ENCODE data around the gene EPHB1. TPM values are rescaled to one million over a fixed set of nuclear protein-coding genes. Genes with fewer than 3 reads are reported as not detected.

Gene EPHB1
- total RNA-seq, 1 experiment from 2014 or later, result 0.11 TPM

DNA sequence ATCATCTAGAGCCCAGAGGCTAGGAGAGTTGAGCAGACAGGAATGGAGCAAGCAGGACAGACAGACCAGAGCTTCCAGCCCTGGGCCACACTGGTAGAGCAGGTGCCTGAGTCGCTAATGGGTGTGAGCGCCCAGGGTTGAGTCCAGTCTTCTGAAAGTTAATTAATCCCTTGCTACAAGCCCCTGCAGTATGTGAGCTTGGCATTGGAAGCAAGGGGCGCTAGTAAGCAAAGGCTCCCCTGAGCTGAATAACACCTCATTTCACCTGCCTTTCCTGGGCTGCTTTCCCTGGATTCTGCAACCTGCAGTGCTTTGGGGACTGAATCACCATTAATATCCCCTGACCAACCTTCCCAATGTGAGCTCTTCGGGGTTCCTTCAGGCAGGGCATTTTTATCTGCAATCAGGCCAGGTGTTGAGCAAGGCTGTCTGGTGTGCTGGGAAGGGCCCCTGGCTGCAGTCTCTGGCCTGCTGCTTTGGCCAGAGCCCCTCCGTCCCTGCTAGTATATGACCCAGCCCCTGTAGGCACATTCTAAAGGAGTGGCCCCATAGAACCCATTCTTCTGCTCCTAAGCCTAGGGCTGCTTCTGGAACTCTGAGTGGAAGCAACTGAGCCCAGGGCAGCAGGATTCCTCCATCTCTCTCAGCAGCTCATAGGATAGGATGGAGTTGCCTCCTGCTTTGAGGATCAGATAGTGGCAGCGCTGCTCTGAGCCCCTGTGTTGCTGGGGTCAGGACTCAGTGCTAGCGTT lies 45.1 kb upstream of the EPHB1 start:
- intact Hi-C loops (cut with micrococcal nuclease; ENCODE audit: unreplicated experiment), result no loop called here
- BruUV-seq (replicated peaks), result no TSS peak
- ChIA-PET POLR2A (ENCODE audit: low non-redundant PET) (no interaction called here), CTCF (no interaction called here)
- Histone ChIP-seq H3K27ac (ENCODE audit: low read depth, low read length, poor library complexity, severe bottlenecking) (no peak overlapping the region), H3K36me3 (ENCODE audit: insufficient read depth, low read length, poor library complexity, severe bottlenecking) (no peaks in the 10 kb centered on the region), H3K27me3 (replicated peaks; ENCODE audit: insufficient read depth, low read depth, low read length, poor library complexity) (no peaks in the 10 kb centered on the region), H3K9me3 (ENCODE audit: low read depth, low read length, poor library complexity, severe bottlenecking) (no peaks in the 10 kb centered on the region), H3K4me1 (ENCODE audit: insufficient read depth, low read length, poor library complexity, severe bottlenecking) (no peaks in the 10 kb centered on the region), H3K4me3 (ENCODE audit: low read depth, low read length, poor library complexity, severe bottlenecking) (no peak overlapping the region)
- no peak for DNase-seq (ENCODE audit: low spot score)
- TF ChIP-seq, protein P1, sequence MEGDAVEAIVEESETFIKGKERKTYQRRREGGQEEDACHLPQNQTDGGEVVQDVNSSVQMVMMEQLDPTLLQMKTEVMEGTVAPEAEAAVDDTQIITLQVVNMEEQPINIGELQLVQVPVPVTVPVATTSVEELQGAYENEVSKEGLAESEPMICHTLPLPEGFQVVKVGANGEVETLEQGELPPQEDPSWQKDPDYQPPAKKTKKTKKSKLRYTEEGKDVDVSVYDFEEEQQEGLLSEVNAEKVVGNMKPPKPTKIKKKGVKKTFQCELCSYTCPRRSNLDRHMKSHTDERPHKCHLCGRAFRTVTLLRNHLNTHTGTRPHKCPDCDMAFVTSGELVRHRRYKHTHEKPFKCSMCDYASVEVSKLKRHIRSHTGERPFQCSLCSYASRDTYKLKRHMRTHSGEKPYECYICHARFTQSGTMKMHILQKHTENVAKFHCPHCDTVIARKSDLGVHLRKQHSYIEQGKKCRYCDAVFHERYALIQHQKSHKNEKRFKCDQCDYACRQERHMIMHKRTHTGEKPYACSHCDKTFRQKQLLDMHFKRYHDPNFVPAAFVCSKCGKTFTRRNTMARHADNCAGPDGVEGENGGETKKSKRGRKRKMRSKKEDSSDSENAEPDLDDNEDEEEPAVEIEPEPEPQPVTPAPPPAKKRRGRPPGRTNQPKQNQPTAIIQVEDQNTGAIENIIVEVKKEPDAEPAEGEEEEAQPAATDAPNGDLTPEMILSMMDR (conservative IDR thresholded peaks at IDR 0.05; ENCODE audit: low read depth, low read length), result no peak
- TF ChIP-seq EZH2 (IDR thresholded peaks at IDR 0.05; ENCODE audit: borderline replicate concordance, low read depth, low read length, poor library complexity, severe bottlenecking), result no peak

DNA sequence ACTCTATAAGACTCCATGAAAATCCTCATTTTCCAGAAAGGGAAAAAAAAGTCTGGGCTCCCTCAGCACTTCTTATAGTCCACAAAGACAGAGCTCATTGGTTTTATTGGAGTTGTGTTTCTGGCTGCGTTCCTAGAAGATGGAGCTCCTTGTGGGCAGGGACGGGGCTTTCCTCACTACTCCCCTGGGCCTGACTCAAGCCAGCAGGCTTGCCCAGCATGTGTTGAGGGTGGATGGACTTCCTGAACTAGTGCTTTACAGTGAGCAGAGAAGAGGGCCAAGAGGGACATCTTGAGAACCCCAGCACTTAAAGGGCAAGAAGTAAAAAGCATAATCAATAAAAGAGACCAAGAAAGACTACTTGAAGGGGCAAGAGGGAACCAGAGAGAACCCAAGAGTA lies 43.2 kb upstream of the EPHB1 start:
- Histone ChIP-seq H3K27me3 (replicated peaks; ENCODE audit: insufficient read depth, low read depth, low read length, poor library complexity) (no peaks in the 10 kb centered on the region), H3K4me3 (ENCODE audit: low read depth, low read length, poor library complexity, severe bottlenecking) (no peak overlapping the region), H3K27ac (ENCODE audit: low read depth, low read length, poor library complexity, severe bottlenecking) (no peak overlapping the region), H3K36me3 (ENCODE audit: insufficient read depth, low read length, poor library complexity, severe bottlenecking) (no peaks in the 10 kb centered on the region), H3K4me1 (ENCODE audit: insufficient read depth, low read length, poor library complexity, severe bottlenecking) (no peaks in the 10 kb centered on the region), H3K9me3 (ENCODE audit: low read depth, low read length, poor library complexity, severe bottlenecking) (no peaks in the 10 kb centered on the region)
- ChIA-PET CTCF (no interaction called here), POLR2A (ENCODE audit: low non-redundant PET) (no interaction called here)
- BruUV-seq (replicated peaks), result no TSS peak
- DNase-seq (ENCODE audit: low spot score), result no peak
- intact Hi-C loops (cut with micrococcal nuclease; ENCODE audit: unreplicated experiment), result no loop called here
- TF ChIP-seq EZH2 (IDR thresholded peaks at IDR 0.05; ENCODE audit: borderline replicate concordance, low read depth, low read length, poor library complexity, severe bottlenecking), result no peak

DNA sequence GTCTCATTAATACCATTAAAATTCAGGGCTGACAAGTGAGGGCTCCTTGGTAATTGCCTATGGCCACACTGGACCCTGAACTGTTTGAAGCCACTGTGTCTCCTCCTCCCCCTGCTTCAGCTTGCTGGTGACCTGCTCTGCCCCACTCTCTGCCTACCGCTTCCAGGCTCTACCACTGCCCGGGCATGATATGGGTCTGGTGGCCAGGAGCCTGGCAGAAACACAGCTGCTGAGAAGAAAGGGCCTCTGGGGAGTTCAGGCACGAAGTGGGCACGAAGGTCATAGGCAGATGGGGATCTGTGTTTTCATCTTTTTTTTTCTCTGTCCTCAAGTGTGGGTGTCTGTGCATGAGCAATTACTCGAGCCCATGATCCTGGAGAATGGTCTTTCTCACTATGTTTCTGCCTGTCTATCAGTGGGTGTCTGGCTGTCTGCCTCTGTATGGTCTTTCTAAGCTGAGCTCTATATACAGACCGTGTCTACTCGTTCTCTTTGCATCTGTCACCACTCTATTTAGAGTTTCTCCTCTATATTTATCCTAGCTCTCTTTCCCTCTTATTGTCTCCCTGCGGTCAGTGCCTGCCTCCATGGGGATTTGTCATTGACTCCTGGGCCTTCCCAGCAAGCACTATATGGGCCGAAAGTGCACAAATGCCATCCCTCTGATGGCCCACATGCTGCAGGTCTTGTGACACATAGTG lies 42.1 kb upstream of the EPHB1 start:
- intact Hi-C loops (cut with micrococcal nuclease; ENCODE audit: unreplicated experiment), result no loop called here
- no peak for DNase-seq (ENCODE audit: low spot score)
- no peaks in the 10 kb centered on the region for H3K27me3 ChIP-seq (replicated peaks; ENCODE audit: insufficient read depth, low read depth, low read length, poor library complexity)
- no peaks in the 10 kb centered on the region for H3K9me3 ChIP-seq (ENCODE audit: low read depth, low read length, poor library complexity, severe bottlenecking)
- POLR2A ChIA-PET (ENCODE audit: low non-redundant PET), result no interaction called here
- no peak overlapping the region for H3K4me3 ChIP-seq (ENCODE audit: low read depth, low read length, poor library complexity, severe bottlenecking)
- H3K27ac ChIP-seq (ENCODE audit: low read depth, low read length, poor library complexity, severe bottlenecking), result no peak overlapping the region
- BruUV-seq (replicated peaks), result no TSS peak
- CTCF ChIA-PET, result no interaction called here
- H3K4me1 ChIP-seq (ENCODE audit: insufficient read depth, low read length, poor library complexity, severe bottlenecking), result no peaks in the 10 kb centered on the region
- no peak for TF ChIP-seq EZH2 (IDR thresholded peaks at IDR 0.05; ENCODE audit: borderline replicate concordance, low read depth, low read length, poor library complexity, severe bottlenecking)
- TF ChIP-seq, protein P1 (conservative IDR thresholded peaks at IDR 0.05; ENCODE audit: low read depth, low read length), result no peak
- H3K36me3 ChIP-seq (ENCODE audit: insufficient read depth, low read length, poor library complexity, severe bottlenecking), result no peaks in the 10 kb centered on the region

All from A673 (cell line).